WI38 (cell line): ENCODE measurements around the gene RGS9BP.
A peak's percentile ranks its signal among the peaks of the same experiment; 100 is the strongest.

ENCODE experiments used
- H3K4me3 ChIP-seq: 2 replicates; pipeline ENCODE4 v1.5.1; 2011; ENCODE audit warnings: low read depth, mild to moderate bottlenecking, control low read depth, low read length
- TF ChIP-seq, protein P1 (sequence below): IDR thresholded peaks from 2 replicates; pipeline ENCODE4 v1.5.1; 2012; ENCODE audit warnings: low read depth, mild to moderate bottlenecking, control low read depth, low read length

RGS9BP gene

DNA sequence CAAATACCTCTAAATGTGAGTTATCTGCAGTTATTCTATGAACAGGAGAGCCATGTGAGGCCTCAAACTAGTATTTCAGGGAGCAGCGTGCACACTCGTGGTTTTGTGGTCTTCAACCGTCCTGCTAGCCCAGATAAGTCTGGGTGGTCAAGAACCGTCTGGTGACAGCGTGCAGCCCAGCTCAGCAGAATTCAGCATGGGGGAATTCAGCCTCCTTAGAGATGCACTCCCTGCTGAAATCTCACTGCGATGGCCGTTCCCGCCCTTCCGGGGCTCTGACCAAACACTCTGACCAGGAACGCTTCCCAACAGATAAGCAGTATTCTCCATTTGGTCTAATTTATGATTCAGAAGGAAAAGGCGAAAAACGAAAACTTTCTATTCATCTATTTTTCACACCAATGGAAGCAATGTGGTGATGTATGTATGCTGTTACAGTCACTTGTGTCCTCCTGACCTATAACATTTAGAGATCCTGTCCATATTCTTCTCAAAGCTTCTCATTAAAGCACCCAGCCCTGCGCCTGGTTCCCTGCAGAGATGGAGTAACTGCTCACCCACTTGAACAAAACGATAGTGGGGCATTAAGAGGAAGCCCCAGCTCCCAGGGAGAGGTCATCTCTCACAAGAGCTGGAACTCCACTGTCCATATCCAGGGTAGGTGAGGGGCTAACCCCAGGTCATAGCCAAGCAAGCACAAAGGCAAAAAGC lies 3.6 kb upstream of the RGS9BP start:
- no peak overlapping the region for H3K4me3 ChIP-seq
- TF ChIP-seq, protein P1, sequence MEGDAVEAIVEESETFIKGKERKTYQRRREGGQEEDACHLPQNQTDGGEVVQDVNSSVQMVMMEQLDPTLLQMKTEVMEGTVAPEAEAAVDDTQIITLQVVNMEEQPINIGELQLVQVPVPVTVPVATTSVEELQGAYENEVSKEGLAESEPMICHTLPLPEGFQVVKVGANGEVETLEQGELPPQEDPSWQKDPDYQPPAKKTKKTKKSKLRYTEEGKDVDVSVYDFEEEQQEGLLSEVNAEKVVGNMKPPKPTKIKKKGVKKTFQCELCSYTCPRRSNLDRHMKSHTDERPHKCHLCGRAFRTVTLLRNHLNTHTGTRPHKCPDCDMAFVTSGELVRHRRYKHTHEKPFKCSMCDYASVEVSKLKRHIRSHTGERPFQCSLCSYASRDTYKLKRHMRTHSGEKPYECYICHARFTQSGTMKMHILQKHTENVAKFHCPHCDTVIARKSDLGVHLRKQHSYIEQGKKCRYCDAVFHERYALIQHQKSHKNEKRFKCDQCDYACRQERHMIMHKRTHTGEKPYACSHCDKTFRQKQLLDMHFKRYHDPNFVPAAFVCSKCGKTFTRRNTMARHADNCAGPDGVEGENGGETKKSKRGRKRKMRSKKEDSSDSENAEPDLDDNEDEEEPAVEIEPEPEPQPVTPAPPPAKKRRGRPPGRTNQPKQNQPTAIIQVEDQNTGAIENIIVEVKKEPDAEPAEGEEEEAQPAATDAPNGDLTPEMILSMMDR: no peak

DNA sequence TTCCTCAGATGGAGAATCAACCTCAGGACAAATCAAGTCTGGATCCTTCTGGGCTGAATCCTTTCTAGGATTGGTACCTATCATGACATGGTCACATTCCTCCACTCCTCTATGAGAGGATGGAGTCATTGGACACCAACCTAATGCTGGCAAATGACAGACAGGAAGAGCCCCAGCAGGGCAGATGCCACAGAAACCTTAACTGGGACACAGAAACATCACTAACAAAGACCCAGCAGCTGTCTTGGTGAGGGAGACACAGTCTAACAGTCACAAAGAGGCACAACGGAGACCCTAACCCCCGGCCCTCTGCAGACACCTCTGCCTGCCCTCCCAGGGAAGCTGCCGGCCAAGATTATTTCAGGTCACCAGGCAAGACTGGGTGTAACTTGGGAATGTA lies 2.8 kb upstream of the RGS9BP start:
- H3K4me3 ChIP-seq: no peak overlapping the region
- TF ChIP-seq, protein P1: no peak

DNA sequence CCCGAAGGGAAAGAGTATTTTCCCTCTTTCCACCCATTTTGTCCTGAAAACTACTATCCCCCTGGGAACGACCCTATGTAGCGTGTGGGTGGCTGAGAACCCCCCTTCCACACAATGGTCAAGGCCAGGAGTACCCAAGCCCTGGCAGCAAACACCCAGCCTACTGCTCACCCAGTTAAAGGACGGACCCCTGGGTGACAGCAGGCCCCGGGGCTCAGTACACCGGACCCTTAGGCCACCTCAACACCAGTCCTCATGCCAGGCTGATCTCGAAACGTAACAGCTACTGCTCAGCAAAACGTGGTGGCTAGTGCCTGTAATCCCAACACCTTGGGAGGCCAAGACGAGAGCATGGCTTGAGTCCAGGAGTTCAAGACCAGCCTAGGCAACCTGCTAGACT lies 2.1 kb upstream of the RGS9BP start:
- H3K4me3 ChIP-seq: no peak overlapping the region; the same call in 1 of the 2 replicates
- TF ChIP-seq, protein P1: no peak

DNA sequence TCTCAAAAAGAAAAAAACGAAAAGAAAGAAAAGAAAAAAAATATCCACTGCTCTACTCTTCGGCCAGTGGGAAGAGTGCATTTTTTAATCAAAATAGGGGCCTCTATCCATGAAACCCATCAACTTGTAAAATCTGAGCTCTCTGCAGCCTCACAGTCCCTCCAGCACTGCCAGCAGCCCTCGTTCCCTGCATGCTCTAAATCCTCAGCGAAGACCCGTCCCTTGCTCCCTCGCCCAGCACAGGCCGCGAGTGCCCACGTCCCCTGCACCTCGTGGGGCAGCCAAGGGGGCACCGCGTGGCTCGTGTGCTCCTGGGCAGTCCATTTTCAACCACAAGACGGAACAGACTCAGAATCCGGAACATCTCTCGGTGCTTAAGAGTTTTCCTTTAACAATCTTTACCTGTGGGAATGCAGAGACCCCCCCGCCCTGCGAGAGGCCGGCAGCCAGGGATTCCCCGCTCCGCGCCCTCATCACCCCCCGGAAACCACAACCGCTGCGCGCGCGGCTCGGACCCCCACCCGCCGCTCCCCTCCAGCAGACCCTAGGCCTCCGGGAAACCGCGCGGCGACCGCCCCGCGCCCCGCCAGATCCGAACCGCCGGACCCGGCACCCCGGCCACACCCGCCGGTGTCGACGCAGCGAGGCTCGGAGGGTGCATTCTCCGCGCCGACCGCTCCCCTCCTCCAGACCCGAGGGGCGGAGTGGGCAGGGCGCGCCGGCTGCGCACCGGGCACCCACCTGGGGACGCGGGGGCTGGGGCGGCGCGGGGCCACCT lies 1.3 kb upstream of the RGS9BP start:
- TF ChIP-seq, protein P1: no peak

DNA sequence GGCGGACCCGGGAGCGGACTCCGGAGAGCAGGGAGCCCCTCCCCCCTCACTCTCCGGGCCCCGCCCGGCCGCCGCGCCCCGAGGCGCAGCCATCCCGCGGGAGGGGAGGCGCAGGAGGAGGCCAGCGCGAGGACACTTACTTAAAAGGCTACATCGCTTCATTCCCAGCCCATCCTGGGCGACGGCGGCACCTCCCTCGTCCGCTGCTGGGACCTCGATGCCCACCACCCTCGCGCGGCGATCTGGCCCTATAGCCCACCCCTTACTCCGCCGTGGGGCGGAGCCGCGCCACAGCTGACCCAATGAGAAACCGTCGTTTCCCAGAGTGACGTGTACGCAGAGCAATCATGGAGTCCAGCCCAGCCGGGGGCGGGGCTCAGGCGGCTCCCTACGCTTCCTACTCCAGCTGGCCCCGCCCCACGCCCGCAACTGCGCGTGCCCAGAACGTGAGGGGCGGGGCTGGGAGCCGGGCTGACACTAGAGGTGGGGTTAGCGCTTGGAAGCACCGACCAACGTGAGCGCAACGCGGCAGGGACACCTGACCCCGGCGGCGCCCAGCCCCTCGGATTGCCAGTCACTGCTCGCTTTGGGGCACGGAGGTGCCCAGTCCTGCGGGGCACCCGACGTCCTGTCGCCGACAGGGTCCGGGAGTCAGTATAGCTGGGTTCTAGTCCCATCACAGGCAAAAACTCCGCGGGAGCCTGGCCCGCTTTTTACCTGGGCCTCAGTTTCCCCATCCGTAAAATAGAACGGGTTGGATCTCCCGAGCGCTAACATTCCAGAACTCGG lies 523 bp upstream of the RGS9BP start, which contains the start of gene ANKRD27:
Gene ANKRD27 (minus strand): TSS at position 250 of the 789 bp plus-strand sequence. CDS start 16,165 bp downstream, outside the sequence.
- H3K4me3 ChIP-seq: peak within 1 kb of the TSS; percentile 91
- TF ChIP-seq, protein P1: no peak

More for the DNA sequence above, 1.3 kb upstream of the RGS9BP start:
- peak overlapping the region; percentile 91 for H3K4me3 ChIP-seq

DNA sequence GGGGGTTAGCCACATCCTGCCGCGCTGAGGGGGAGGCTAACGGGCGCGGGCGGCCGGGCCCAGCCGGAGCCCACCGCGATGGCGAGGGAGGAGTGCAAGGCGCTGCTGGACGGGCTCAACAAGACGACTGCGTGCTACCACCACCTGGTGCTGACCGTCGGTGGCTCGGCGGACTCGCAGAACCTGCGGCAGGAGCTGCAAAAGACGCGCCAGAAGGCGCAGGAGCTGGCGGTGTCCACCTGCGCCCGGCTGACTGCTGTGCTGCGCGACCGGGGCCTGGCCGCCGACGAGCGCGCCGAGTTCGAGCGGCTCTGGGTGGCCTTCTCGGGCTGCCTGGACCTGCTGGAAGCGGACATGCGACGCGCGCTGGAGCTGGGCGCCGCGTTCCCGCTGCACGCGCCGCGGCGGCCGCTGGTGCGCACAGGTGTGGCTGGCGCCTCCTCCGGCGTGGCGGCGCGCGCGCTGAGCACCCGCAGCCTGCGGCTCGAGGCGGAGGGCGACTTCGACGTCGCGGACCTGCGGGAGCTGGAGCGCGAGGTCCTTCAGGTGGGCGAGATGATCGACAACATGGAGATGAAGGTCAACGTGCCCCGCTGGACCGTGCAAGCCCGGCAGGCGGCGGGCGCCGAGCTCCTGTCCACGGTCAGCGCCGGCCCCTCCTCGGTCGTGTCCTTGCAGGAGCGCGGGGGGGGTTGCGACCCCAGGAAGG lies 692 bp downstream of the RGS9BP start:
- TF ChIP-seq, protein P1: no peak
- peak overlapping the region; percentile 91 for H3K4me3 ChIP-seq
